NCI-H345 treated with DMSO at 0.1 percent for 48 hours (cell line): ENCODE results near the gene APOL3.
"Not testable (repeated sequence)": the region's sequence is repeated elsewhere in the genome, so short reads cannot be mapped to it uniquely, and the experiment has no call there.

Source experiments
- DNase-seq: peaks from one replicate; lab custom pipeline; 2025; ENCODE audit not compliant: unreplicated experiment; lab: John Stamatoyannopoulos, UW

APOL3 gene

DNA sequence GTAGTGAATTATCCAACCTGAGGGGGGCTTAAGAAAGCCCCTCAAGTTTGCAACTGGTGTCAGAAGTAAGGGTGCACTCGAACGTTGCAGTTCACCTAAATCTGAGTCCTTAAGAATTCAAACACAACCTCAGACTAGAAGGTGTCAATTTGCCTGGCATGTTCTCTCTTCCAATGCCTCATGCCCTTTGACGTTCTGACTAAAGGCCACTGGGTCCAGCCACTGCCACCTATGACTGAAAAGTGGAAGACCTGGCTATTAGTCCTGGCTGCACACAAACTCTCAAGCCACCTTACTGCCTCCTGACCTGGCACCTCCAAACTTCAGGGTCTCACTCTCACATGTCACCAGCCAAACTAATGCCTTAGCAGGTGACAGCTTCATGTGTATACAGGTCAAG is 33.0 kb upstream of the APOL3 start:
- no peak for DNase-seq

GRCh38 chr22:36193171-36193570 is 32.6 kb upstream of the APOL3 start:
- DNase-seq: no peak

- DNase-seq: no peak
These were observed 32.0 kb upstream of the APOL3 start for GRCh38 chr22:36192542-36192941.

DNA sequence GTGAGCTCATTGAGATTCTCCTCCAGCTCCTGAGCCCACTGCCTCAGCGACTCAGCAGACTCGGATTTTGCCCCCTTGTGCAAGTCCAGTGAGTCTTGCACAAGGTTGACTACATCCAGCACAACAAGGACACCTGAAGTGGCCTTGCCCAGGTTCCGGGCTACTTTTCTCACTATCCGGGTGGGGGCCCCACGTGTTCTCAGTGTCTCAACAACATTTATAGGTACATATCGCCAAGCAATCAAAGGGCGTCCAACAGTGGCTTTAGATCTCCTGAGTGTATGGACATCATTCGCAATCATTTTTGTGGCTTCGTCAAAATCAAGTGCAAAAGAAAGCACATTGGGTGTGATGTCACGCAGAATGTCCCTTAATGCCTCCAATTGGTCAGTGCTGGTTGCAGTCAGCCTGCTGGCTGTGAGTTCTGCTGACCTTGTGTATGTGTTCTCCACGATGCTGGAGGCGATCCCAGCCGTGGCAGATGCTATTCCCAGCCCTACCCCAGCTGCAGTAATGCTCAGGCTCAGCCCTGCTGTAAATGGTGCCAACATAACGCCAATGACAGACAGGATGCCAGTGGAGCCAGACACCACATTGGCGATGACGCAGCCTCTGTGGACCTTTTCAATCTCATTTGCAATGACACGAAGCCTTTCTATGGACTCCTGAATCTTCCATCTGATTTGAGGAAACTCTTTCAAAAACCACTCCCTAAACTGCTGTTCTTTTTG is 30.7 kb upstream of the APOL3 start:
- DNase-seq: no peak

DNA sequence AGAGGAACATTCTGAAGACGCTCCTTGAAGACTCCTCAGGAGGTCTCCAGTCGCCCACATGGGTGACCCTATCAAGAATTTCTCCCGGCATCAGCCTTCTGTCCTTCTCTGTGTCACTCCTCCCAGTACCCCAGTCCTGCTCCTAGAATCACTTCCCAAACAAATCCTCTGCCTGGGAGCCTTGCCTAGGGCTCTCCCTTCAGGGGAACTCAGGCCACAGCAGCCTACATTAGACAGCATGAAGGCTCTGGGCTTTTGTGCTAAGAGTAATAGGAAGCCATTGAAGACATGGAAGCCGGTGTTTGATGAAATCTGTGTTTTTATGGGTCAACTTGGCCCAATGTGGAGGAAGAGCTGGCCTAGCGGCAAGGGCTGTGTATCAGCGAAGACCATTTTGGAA is 27.3 kb upstream of the APOL3 start:
- not testable (repeated sequence) for DNase-seq

DNA sequence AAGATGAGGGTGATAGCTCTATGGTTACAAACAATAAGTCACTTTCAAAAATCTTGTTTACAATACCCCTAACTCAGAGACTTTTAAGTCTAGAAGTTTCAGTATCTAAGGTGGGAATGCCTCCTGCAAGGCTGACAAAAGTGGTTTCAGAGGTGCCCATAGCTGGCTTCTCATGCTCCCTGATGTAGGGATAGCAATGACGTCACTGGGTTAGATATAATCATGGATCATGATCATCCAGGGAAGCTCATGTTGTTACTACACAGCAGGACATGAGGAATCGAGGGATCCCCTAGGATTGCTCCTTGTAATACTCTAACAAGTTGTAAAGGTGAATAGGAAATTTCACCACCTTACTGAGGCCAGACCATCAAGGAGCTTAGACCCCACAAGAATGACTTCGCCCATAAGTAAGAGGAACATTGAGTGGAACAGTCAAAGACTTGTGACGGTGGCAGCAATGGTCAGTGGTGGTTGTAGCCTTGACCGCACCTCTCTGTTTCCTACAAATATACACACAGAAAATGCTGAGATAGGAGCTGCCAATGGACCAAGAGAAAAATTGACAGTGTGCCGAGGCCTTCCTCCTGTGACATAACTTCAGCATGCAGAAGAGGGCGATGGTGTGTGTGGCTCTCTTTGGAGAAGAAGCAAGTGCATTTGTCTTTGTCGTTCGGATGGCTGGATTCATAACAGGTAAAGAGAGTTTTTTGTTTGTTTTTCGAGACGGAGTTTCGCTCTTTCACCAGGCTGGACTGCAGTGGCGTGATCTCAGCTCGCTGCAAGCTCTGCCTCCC is 25.5 kb upstream of the APOL3 start:
- DNase-seq: no peak

- no peak for DNase-seq
These were observed 24.0 kb upstream of the APOL3 start for GRCh38 chr22:36184433-36185025.

GRCh38 chr22:36183446-36183845 is 22.9 kb upstream of the APOL3 start:
- no peak for DNase-seq

DNA sequence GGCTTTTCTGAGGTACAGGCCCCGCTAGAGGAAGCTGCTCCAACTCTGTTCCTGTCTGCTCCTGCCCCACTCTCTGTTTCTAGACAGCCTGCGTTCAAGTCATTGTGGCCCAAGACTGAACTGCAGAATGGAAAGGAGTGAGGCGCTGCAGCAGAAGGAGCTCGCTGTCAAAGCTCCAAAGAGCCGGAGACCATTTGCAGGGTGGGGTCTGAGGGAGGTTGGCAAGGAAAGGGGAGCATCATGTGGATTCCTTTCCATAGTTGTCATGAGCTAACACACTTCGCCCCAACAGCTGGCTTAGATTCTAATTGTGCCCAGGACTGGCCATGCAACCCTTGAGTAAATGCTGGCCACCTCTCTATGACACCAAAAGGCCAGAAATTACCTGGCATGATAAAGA is 22.3 kb upstream of the APOL3 start:
- DNase-seq: no peak

GRCh38 chr22:36182056-36182455 is 21.5 kb upstream of the APOL3 start:
- no peak for DNase-seq

GRCh38 chr22:36180928-36181327 is 20.4 kb upstream of the APOL3 start:
- no peak for DNase-seq

DNA sequence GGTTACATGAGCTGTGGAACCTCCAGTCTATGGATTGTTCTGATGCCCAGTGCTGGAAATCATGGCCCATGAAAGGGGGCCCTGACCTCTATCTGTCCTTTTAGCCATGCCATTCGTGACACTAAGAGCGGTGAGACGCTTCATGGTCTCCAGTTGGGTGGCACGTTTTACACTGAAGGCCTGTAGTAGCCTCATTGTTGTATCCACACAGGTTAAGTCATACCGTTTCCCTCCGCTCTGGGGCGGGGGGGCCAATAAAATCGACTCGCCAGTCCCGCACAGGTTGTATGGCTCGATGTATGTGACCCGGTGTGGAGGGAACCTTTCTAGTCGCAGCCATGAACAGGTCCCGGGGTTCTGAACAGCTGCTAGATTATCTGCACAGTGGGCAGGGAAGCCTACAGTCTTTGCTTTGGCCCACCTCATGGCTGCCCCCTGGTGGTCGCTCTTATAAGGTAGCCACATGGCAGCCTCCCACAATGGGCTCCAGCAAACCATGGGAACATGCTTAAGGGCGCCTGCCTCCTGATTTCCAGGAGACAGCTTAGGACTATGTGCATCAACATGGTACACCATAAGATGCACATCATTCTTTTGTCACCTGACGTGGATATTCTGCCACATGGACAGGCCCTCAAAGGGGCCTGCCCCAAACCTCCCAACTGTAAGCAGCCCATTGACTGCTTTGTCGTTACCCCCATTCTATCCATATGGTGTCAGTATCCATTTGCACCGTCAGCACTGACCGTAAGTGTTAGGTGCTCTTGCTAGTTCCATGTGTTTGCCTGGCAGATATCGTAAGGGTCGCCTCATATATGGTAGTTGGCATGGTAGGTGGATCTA is 19.7 kb upstream of the APOL3 start:
- DNase-seq: no peak

DNA sequence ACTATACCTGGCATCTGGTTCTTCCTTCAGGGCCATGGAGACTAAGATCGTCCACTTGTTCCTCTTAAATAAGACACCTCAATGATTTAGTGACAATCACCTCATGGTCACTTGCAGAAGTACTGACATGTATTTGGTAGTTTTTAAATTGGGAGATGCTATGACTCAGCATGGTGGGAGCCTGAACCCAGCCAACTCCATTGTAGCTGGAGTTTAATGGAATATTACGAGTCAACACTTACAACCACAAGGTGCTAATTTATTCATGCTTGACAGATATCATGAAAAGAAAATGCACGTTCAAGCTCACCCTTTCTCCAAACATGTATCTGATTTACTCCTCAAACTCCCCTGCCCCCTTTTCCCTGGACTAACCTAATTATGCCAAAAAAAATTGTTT is 16.6 kb upstream of the APOL3 start:
- DNase-seq: no peak

DNA sequence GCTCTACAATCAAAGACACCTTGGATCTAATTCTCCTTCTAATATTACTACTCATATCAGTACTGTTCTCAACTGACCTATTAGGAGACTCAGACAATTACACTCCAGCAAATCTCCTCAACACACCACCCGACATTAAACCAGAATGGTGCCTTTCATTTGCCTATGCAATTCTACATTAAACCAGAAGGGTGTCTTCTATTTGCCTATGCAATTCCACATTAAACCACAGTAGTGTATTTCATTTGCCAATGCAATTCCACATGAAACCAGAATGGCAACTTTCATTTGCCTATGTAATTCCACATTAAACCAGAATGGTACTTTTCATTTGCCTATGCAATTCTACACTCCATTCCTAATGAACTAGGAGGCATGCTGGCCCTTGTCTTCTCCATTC is 15.3 kb upstream of the APOL3 start:
- no peak for DNase-seq

- DNase-seq: no peak
These were observed 11.4 kb upstream of the APOL3 start for GRCh38 chr22:36171941-36172340.

GRCh38 chr22:36166518-36167220 is 6.1 kb upstream of the APOL3 start:
- DNase-seq: no peak

DNA sequence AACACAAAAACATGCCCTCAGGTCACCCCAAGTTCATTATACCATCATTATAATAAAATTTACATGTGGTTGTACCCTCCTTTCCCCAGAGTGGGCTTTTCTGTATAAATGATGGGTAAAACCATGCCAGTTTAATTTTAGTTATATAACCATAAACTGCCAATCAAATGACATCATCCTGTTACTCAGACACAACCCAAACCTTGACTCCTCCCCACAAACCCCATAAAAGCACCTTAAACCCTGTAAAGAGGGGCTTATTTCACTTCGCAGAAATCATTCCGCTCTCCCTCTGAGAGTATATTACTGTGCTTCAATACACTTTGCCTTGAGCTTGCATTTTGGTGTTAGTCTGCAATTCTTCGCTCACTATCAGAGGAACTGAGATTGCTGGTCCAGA is 5.5 kb upstream of the APOL3 start:
- no peak for DNase-seq

- no peak for DNase-seq
These were observed 4.6 kb upstream of the APOL3 start for GRCh38 chr22:36165141-36165540.

DNA sequence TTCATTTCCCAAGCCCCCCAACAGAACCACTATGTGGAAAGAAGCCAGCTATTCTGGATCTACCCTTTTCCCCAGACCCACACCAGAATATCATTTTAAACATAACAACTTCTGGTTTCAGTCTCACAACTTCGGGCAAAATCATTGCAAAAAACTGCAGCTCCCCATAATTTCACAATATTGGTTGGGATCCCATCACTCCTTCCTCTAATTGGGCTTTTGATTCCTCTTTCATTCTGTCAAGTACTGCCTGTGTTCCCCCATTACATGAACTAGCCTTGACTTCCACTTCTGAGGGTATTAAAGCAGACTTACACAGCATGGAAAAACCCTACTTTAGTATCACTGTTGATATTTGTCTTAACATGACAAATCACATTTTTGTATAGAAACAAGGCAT is 4.1 kb upstream of the APOL3 start:
- DNase-seq: no peak

DNA sequence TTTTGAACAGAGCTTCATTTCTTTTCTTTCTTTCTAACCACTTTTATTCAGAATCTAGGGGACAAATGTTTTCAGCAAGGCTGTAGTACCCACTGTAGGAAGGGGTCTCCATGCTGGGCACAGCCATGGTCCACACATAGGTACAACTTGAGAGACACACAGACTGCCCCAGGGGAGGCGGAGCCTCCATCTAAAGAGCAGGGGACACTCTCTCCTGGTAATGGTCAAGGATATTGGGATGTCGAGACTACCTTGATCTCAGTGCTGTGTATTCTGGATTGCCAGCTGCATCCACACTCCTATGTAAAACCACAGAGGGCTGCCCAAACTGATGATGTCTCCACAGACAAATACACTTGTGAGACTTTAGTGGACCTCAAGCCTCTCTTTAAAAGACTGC is 2.9 kb upstream of the APOL3 start:
- DNase-seq: no peak
